Uterus (tissue), 2 donors: Measurements from ENCODE around the gene RFPL4A.

Experiments
- CTCF ChIP-seq, 4 experiments: fragments of 200-600 bp in 2 of 4; fragments of 450-650 bp in 2 of 4; sonication (generic) in 2 of 4; IDR thresholded peaks; one replicate each; pipeline ENCODE4 v1.5.1; 2016 to 2019; ENCODE audit warnings: antibody characterized with exemption in 4 of 4, mild to moderate bottlenecking in 2 of 4, moderate library complexity in 1 of 4
- POLR2A ChIP-seq, 2 donors: fragments of 450-650 bp; IDR thresholded peaks; one replicate each; pipeline ENCODE4 v1.6.1; 2016; ENCODE audit warnings: antibody characterized with exemption in 2 of 2, mild to moderate bottlenecking in 1 of 2, moderate library complexity in 1 of 2

DNA sequence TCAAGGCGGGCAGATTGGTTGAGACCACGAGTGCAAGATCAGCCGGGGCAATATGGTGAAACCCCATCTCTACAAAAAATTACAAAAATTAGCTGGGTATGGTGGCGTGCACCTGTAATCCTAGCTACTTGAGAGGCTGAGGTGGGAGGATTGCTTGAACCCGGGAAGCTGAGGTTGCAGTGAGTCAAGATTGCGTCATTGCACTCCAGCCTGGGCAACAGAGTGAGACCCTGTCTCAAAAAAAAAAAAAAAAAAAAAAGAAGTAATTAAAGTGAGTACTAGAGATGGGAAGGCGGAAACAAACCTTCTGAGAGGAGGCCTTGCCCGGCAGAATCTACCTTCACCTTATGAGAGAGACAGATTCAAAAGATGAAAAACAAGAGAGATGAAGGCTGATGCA is 35.4 kb upstream of the RFPL4A start:
- no peak for TF ChIP-seq CTCF (IDR thresholded peaks at IDR 0.05)
- TF ChIP-seq POLR2A (IDR thresholded peaks at IDR 0.05): no peak
